ENCODE measurements around the gene GRM4.

Gene GRM4

DNA sequence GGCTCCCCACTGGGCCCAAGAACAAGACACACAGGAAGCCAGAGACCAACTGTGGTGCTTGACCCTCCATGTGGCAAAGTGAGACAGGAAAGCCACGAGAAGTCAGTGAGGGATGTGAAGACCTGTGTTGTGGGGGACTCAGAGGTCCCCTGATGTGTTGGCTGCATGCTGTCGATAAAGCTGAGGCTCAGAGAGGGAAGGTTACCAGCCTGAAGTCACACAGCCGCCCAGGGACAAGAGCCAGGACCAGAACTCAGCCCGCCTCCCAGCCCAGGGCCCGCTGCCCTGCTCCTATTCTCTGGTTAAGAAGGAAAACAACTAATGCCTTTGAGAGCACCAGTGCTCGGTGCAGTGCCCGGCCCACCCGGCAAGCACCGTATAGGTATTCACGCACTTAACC, 63.5 kb downstream of the GRM4 start:
- no peak for DNase-seq

DNA sequence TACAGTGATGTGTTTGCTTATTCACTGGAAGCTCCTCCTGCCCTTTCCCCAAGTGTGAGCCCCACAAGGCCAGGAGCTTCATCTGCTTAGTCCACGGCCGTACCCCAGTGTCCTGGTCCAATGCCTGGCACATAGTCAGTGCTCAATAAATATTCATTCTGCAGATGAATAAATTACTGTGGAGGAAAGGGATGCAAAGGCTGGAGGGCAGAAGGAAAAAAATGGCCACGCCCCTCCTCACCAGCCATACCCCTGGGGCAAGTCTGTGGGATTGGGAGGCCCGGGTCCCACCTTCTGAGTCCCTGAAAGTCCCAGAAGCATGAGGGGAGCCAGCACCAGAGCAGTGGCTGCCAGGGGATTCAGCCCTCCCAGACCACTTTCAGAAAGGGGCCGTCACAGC, 65.5 kb downstream of the GRM4 start:
- DNase-seq, result no peak

DNA sequence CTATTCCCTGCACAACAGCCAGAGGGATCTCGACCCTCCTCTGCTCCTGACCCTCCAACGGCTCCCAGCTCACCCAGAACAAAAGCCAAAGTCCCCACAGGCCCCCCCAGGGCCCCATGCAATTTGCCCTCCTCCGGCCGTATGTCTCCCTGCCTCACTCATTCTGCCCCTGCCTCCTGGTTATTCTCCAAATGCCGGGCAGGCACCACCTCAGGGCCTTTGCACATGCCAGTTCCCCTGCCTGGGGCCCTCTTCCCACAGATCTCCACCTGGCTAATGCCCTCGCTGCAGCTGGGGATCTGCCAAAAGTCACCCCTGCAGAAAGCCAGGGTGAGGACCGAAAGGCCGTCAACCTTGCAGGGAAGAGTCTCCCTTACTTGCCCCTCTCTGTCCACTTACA, 66.0 kb downstream of the GRM4 start:
- DNase-seq, result no peak

DNA sequence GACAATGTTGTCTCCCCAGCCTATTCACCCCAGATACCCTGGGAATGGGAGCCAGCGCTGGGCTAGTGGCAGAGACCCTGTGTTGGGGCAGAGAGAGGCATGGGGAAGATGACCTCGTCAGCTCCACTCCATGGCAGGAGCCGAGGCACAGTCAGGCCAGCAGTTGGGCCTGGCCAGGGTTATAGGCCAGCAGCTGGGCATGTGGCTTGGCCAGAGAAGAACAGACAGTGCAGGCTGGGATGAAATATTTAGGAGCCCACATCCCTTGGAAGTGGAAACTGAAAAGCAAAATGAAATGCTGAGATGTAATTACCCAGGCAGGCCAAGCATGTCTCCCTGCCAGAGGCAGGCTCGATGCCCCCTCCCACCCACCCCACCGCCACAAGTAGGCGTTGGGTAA, 70.0 kb downstream of the GRM4 start:
- no peak for DNase-seq

DNA sequence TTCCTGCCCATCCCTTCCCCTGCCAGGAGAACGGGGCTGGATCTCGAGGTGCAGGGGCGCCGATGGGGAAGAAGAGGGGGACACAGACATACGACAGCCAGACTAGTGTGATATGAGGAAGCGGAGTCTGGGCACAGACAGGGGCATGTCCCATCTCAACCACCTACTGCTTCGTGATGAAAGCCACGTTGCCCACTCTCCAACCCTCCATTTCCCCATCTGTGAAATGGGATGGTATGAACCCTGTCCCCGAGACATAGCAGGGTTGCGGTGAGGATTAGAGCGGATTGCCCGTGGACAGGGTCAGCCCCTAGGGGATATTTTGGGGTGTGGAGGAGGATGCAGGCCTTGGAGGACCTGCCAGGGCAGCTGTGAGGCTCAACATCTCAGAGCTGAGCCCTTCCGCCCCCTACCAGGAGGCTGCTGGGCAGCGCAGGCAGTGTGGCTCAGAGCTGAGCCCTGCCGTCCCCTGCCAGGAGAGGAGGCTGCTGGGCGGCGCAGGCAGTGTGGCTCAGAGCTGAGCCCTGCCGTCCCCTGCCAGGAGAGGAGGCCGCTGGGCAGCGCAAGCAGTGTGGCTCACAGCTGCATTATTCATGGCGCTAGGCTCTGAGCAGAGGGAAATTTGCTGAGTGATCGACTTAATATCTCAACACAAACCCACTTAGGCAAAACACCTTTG, 71.7 kb downstream of the GRM4 start:
- DNase-seq, result no peak

DNA sequence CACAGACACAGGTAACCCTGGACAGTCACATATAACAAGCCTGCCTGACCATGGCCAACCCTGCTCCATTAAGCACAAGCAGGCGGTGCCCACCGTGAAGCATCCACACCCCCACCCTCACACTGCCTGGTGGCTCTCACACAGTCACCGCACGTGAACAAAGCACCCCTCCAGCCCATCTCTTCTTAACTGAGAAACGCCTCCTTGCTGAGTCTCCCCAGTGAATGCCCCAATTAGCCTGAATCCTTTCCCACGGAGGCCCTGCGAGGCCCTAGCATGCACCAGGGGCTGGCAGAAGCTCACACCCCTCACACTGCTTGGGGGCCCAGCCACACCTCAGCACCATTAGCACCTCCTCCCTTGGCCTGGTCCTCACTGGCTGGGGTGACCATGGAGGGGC, 72.3 kb downstream of the GRM4 start:
- no peak for DNase-seq

DNA sequence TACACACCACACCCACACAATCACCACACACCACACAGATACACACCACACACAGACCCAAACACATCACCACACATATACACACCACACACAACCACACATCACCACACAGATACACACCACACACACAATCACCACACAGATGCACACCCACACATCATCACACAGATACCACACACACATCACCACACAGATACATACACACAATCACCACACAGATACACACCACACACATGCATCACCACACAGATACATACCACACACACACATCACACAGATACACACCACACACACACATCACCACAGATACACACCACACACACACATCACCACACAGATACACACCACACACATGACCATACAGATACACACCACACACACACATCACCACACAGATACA, 73.2 kb downstream of the GRM4 start:
- DNase-seq, result no peak

DNA sequence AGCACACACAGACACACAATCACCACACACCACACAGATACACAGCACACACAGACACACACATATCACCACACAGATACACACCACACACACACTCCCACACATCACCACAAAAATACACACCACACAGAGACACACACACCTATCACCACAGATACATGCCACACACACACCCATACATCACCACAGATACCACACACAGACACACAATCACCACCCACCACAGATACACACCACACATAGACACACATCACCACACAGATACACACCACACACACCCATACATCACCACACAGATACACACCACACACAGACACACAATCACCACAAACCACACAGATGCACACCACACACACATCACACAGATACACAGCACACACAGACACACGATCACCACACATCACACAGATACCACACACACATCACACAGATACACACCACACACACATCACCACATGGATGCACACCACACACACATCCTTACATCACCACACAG, 74.0 kb downstream of the GRM4 start:
- no peak for DNase-seq

DNA sequence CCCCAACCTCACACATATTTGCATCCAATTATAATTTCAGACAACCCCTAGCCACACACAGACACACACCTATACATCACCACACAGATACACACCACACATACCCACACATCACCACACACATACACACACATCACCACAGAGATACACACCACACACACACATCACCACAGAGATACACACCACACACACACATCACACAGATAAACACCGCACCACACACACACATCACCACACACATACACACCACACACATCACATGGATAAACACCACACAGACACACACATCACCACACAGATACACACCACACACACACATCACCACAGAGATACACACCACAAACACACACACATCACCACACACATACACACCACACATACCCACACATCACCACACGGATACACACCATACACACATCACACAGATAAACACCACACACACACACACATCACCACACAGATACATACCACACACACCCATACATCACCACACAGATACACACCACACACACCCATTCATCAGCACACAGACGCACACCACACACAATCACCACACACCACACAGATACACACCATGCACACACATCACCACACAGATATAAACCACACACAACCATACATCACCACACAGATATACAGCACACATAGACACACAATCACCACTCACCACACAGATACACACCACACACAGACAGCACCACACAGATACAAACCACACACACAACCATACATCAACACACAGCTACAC, 74.6 kb downstream of the GRM4 start:
- no peak for DNase-seq

DNA sequence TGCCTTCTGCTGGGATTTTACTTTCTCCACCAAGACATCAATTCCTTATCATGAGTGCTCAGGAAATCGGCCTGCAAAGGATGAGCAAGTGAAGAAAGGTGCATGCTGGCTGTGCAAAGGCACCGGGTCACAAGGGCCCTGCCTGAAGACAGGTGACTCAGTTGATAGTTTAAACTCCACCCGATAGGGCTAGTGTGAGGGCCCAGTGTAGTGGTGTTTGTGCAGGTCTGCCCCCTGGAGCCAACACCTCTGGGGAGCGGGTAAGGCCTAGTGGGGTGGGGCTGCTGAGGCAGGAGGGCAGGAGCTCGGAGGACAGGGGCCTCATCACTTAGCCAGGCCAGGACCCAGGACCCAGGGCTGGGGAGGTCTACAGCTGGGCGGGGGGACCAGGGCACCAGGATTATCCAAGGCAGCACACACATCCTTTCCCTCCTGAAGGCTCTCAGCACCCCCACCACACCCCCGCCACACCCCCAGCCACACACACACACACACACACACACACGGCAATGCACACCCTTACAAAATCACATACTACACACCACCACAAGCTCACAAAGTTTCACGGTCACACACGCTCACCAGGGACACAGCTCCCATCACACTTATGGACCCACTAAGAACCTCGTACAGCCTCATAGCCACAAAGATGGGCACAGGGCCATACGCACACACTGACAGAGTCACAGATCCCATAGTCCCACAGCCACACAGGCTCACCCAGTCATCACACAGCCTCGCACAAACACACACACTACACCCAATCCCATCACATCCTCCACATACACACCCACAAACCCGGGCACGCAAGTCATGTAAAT, 75.4 kb downstream of the GRM4 start:
- no peak for DNase-seq

DNA sequence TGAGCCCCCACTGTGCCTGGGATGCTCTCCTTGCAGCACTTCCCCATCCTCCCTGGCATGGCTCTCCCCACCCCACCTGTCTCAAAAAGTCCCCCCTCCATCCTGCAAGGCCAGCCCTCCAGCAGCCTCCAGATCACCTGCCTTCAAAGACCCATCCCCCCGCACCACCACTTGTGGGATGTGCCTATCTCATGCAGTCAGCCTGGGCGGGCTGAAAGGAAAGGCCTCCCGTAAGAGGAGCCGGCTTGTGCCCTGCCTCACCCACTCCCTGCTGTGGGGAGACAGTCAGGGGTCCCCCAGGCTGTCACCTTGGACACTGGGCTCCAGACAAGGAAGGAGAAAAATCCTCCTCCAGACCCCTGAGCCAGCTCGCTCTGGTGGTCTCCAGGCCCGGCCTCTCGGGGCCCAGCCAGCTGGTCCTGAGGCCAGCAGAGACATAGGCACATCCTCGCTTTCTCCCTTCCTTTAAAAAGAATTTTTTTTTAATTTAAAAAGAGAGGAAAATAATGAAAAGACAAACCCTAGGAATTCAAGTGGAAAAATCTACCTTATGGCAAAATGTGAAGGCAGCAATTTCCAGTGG, 77.3 kb downstream of the GRM4 start:
- no peak for DNase-seq

DNA sequence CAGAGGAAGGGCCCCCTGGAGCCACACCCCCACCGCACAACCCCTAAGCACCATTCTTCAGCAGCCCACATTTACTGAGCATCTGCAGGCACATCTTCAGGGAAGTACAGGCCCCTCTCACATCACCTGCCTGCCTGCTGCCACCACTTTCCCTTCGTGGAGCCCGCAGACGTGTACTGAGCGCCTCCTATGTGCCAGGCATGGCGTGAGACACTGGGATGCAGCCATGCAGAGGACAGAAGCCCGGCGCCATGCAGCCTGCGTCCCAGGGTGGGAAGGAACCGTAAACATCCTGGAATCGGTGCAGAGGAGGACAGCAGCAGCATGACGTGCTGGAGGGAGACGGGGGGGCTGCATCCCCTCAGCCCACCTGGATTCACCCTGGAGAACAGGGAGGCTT, 78.1 kb downstream of the GRM4 start:
- DNase-seq, result no peak

DNA sequence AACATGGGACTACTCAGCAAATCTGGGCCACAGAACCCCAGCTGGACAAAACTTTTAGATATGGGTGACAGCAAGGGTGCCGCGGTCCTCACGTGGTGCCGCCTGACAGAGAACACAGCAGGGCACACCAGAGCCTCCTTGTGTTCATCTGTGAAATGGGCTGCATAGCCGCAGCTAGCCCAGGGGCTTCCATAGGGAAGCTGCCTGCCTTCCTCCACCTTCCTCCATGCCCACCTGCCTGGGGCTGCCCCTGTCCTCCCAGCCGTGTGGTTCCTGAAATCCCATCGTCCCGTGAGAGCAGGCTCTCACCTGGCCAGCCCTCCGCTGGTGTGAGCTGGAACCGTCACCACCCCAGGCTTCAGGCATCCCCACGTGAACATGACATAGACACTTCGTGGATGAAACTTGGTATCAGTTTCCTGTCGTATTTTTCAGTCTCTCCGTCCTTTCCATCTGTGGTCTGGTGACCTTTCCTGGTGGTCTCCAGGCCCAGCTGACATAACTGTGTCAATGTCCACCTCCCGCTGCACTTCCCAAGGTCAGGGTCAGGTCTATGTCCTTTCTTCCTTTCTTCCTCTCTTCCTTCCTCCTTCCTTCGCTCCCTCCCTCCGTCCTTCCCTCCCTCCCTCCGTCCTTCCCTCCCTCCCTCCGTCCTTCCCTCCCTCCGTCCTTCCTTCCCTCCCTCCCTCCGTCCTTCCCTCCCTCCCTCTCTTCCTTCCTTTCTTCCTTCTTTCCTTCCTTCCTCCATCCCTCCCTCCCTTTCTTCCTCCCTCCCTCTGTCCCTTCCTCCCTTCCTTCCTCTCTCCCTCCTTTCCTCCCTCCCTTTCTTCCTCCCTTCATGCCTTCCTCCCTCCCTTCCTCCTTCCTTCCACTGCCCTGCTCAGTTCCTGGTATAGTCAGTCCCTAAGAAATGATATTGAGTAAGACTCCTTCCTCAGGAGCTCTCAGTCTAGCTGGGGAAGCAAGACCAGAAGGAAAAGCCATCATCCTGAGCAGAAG, 78.8 kb downstream of the GRM4 start:
- no peak for DNase-seq

DNA sequence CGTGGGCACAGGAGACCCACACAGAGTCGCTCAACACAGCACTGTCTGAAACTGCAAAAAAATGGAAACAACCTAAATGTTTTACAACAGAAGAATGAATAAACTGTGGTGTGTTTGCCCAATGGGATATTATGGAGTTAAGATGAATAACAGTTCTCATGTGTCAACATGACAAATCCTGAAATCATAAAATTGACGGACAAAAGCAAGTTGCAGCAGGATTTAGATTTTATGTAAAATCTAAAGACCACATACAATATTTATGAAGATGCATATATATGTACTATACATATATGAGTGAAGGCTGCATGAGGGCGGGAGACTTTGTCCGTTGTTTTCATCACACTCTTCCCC, 79.7 kb downstream of the GRM4 start:
- no peak for DNase-seq

DNA sequence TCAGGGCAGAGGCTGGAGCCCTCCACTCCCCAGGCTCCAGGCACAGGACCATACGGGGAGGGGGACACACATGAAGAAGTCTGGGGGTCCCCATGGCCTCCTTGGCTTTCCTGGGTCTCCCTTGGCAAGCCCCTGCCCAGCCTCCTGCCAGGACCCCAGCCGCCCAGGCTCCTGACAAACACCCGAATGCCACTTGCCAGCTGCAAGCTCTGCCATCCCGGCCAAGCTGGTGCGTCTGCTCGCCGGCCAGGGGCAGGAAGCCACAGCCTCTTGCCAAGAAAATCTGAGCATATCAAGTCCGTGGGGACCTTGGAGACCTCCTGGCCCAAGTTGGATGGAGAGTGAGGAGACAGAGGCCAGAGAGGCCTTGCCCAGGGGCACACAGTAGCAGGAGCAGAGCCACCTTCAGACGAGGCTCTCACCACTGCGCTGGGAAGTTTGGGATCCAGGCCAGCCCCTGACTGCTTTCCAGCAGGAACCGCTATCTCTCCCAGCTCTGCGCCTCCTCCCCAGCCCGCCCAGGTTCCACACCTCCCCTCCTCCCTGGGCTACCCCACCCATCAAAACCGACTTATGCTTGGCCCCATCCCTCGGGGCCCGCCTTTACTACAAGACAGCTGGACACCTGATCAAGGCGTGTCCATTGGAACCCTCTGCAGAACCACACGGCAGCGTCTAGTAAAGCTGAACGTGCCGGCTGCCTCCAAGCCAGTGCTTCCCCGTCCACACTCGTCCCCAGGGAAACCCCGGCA, 80.2 kb downstream of the GRM4 start:
- DNase-seq, result no peak

DNA sequence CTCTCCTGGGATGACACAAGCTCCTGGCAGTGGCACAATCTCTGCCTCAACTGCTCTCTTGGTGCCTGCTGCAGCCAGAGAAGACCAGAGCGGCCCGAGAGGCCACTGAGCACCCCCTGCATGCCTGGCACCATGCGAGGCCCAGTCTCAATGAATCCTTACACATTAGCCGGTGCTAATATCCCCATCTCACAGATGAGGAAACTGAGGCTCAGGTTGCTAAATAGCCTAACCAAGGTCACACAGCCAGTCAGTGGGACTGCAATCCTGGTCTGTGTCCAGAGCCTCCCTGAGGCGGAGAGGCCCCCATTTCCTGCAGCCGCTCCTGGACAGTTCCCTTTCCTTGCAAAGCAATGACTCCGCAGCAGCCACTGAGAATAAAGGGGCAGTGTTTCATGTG, 81.2 kb downstream of the GRM4 start:
- DNase-seq, result no peak

DNA sequence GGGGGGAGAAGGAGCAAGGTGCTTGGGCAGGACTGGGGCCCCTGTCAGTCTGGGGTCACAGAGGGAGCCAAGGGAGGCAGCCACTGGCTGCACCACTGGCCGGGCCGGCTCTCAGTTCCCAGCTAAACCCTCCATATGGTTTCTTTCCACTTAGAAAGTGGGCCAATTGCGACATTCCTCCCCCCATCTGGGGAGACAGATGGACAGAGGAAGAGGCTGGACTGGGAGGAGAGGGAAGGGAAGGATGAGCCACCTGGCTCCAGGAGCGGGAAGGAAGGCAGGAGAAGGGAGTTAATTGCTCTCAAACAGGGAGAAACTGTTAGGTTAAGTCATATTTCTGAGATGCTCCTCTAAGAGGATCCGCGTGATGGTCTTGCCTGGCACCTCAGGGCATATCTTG, 82.2 kb downstream of the GRM4 start:
- DNase-seq, result no peak

DNA sequence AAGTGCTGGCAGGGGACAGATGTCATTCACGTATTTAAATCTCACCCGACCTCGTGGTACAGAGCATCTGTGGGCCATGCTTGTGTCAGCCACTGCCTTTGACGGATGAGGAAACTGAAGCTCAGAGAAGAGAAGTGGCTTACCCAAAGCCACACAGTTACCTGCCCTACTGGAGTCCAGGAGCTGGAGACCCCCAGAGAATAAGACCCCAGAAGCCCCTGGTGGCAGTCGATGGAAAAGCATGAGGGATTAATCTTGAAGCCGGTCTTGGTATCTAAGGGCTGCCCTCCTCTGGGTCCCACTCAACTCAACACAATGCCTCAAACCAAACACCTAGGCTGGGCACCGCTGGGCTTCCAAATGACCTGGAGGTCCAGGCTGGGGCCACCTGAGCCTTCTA, 83.1 kb downstream of the GRM4 start:
- no peak for DNase-seq

DNA sequence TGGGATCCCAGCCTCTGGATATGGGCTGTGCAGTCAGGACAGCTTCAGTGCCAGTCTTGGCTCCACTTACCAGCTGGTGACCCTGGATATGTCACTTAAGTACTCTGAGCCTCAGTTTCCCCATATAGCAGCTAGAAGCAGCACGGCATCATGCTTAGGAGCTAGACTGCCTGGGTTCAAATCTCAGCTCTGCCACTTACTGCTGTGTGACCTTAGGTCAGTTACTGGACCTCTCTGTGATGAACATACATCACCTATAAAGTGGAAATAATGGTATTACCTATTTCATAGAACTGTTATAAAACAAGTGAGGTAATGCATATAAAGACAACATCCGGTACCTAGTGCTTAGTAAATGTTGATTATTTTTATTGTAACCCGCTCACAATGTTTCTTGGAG, 83.7 kb downstream of the GRM4 start:
- no peak for DNase-seq

DNA sequence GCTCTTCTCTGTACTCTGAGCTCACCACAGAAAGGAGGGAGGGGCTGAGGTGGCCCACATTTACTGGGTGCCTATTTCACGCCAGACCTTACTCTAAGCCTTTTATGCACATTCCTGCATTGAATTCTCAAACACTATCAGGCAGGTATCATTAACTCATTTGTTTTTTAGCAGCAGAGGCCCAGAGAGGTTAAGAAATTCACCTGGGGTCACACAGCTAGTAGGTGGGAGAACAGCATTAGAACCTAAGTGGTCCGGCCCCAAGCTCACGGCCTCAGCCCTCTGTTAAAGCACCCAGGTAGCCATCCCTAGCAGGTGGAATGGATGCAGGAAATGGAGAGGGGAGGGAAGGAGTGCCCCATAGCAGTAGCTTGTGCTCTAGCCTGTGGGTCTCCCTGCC, 84.5 kb downstream of the GRM4 start:
- no peak for DNase-seq

DNA sequence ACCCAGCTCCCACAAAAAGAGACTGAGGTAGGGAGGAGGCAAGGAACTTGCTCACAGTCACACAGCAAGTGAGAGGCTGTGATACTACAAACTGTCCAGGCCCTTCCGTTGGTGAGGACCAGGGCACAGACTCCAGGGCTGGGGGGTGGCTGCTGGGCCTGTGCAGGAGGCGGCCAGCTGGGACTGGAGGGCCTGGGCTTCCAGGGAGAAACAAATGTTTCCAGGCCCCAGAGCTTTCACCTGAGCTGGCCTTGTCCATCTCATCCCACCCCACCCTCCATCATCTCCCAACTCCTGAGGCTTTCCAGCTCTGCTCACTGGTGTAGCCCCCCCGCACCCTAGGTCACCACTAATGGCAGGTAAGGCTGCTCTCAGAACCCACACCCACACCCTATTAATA, 86.0 kb downstream of the GRM4 start:
- no peak for DNase-seq

Measured in NCI-H1930 (cell line).